GM18951 (cell line): Measurements from ENCODE around the gene RPL7A.

Source experiments
- POLR2A ChIP-seq: IDR thresholded peaks from 4 replicates; pipeline ENCODE4 v1.6.1; 2011; ENCODE audit warnings: mild to moderate bottlenecking; ENCODE audit not compliant: insufficient read length, insufficient read depth; ENCODE audit errors: extremely low read depth
- in situ Hi-C: fragments of 300-500 bp; cut with MboI; formaldehyde crosslinking; loops from one replicate; pipeline ENCODE4 v1.12.0; 2022; ENCODE audit warnings: low sequenced_read_pairs, mixed read lengths, inconsistent platforms; ENCODE audit not compliant: unreplicated experiment

Gene RPL7A

DNA sequence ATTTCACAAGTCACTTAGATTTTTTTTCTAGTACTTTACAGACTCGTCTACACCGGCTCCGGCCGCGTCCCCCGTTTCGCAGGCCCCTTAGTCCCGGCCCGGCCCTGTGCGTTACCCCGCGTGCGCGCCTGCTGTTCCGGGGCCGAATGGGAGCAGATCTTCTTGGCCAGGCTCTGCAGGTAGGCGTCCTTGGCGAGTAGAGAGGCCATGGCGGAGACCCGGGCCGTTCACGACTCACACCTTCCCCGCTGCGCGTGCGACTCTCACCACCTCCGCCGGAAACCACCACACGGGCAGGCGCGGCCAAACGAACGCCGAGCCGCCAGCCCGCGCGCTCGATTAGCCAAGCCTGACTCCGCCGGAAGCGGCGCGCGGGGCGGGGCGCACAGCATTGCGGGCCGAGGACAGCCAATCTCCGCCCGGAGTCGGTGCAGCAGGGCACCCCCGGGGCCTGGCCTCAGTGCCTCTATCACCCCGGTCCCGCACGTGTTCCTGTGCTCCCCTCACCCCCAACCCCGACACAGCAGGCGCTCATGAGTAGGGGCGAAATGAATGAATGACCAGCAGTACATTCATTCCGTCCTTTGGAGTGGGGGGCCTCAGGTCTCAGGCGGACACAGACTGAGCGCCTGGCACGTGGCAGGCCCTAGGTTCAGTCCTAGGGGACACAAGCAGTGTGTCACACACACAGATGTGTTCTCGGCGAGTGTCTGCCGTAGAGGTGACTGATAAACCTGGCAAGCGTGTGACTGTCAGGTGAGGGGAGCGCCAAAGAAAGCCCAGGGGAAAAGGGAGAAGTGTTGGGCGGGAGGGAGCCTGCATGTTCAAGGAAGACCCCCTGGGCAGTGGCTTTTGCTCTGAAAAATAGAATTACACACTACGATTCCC, 11.8 kb upstream of the RPL7A start, which contains the start of gene SURF6:
Gene SURF6 (minus strand): TSS at position 265 of the 888 bp plus-strand sequence. CDS start 56 bp downstream, at position 209.
- in situ Hi-C loops, result no loop called here
- TF ChIP-seq POLR2A, result peak; percentile 84

DNA sequence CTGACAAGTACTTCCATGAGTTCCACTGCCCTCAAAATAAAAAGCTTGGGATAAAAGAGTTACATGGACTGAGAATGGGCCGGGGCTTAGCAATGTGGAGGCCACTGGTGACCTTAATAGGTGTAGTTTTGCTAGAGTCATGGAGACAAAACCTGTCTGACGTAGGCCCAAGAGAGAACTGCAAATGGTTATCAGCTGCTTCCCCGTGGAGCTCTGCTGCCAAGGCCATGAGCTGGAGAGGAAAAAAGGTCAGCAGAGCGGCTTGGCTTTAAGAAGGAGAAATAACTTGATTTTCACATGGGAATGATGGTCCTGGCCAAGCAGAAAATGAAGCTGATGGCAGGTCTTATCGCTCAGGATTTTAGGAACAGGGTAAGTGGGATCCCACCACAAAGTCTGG, 8.4 kb upstream of the RPL7A start:
- in situ Hi-C loops, result no loop called here
- no peak for TF ChIP-seq POLR2A

DNA sequence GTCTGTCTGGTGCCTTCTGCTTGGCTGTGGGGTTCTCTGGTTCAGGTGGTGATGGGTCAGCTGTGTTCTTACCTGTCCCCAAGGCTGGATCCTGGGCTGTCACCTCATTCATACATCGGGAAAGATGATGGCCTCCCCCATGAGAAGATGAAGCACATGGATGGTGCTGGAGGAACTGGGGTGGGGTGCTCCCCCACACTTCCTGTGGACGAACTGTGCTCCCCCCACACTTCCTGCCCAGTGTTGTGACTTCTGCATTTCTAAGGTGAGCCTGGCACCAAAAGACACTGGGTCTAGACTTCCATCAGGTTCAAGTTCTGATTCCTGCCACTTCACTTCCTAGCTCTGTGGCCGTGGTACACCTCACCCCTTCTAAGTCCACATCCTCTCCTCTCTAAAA, 7.8 kb upstream of the RPL7A start:
- no peak for TF ChIP-seq POLR2A
- in situ Hi-C loops, result no loop called here

DNA sequence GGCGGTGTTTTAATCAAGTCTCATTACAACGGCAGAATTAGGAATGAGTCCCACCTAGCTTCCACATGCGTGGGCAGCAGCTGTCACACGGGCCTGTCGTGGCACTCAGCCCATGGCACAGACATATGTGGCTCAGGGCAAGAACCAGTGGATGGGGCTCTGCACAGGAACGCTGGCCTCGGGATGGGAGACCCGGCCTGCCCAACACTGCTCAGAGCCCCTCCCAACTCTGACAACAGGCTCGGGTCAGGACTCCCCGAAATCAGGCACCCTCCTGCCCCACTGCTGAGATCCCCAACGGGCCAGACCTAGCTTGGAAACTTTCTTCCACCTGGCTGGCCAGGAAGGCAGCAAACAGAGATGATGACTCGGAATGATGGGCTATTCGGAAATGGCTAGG, 7.1 kb upstream of the RPL7A start:
- in situ Hi-C loops, result no loop called here
- no peak for TF ChIP-seq POLR2A

DNA sequence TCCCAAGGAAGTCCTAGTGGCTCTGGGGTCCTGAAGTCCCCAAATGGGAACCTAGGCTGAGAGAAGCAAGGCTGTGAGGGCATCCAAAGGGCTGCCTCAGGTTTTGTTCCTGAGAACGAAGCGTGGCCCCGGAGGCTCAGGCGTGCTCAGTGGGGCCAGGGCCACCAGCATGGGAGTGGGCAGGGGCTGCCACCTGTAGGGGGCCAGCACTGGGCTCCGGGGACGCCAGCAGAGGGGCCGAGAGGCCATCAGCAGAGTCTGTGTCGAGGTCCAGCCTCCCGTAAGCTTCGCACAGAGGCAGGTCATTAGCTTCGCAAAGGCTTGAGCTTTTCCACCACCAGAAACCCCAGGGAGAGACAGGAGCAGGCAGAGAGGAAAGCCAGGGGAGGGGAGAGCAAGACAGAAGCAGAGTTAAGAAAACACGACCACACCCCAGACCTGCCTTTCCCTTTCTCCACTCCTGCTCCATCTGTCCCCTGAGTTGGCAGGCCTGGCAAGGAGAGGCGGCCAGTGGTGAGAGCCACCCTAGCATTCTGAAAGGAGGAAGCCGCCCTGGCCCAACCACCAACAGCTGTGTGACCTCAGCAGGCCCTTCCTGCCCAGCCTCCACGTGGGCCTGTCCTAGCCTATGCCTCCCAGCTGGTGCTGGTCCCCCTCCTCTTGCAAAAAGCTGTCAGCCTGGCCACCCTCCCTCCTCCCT, 6.5 kb upstream of the RPL7A start:
- in situ Hi-C loops, result no loop called here

DNA sequence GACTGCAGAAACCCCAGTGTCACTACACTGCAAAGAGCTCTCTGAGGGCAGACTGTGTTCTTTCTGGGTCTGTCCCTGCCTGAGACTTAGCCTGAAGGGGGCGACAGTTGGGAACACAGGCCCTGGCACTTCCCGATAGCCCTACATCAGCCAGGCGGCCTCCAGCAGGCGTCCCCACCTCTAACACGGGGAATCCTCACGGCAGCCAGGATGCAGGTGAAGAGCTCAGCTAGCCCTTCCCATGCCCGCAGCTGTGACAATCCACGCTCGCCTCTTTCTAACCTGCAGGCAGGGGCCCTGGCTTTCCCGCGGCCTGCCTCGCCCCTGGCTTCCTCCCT, 6.0 kb upstream of the RPL7A start:
- in situ Hi-C loops, result no loop called here
- no peak for TF ChIP-seq POLR2A

More for the DNA sequence above, 6.5 kb upstream of the RPL7A start:
- no peak for TF ChIP-seq POLR2A

DNA sequence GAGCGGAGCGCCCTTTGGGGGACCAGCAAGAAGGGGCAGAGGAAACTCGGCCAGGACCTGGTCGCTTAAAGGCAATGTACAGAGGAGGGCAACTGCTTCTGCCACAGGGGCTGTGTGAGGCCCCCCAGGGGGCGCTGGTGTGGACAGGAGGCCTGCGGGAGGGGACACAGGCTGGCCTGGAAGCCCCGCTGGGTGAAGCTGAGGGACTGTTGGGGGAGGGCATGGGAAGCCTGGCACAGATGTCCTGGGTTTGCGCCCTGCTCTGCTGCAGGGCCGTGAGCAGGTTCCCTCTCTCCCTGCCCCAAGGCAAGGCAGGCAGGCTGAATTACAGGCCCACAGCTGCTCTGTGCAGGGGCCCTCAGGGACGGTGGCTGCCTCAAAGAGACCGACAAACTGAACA, 5.4 kb upstream of the RPL7A start:
- no peak for TF ChIP-seq POLR2A
- in situ Hi-C loops, result no loop called here

DNA sequence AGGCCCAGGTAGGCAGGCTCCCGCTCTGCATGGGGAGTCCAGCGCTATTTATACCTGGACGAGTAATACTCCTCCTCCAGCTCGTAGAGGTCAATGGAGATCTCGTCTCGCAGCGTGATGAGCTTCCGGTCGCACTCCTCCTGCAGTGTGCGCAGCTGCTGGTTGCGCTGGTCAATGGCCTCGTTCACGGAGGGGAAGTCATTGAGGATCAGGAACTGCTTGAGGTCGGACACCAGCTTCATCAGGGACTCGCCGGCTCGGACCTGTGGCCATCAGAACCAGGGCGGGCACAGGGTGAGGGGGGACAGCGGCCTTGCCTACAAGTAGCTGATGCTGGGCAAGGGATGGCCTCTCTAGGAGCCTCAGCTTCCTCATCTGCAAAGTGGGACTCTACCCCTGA, 3.9 kb upstream of the RPL7A start:
- TF ChIP-seq POLR2A, result no peak
- in situ Hi-C loops, result no loop called here

DNA sequence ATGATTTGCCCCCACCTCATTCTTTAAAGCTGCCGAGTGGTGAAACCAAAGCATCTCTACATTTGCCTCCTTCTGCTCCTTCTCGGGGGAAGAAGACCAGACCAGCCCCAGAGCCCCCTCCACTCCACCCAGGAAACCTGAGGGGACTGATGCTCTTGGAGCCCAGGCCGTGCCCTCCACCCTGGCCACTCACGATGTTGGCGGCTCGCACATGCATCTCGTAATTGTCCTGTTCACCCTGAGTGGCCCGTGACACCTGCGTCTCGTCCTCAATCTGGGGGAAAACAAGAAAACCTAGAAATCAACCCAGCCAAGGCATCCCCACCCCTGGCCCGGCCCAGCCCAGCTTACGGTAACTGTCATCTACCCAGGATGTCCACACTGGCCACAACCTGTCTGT, 3.0 kb upstream of the RPL7A start:
- no peak for TF ChIP-seq POLR2A

DNA sequence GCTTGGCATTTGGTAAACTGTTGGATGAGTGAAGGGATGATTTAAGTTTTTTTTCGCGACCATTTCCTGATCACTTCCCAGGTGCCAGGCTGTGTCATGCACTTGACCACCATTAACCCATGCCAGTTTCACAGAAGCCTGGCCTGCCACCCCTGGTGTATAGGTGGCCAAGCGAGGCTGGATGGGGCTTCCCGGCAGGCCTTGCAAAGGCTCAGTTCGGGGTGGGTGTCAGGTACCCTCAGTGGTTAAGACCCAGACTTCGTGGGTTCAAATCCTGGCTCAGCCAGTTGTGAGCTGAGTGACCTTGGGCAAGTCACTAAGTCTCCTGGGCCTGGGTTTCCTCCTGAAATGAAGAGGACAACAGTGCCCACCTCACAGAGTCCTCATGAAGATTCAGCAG, 2.4 kb upstream of the RPL7A start:
- no peak for TF ChIP-seq POLR2A
- in situ Hi-C loops, result no loop called here

More for the DNA sequence above, 3.0 kb upstream of the RPL7A start:
- in situ Hi-C loops, result no loop called here

DNA sequence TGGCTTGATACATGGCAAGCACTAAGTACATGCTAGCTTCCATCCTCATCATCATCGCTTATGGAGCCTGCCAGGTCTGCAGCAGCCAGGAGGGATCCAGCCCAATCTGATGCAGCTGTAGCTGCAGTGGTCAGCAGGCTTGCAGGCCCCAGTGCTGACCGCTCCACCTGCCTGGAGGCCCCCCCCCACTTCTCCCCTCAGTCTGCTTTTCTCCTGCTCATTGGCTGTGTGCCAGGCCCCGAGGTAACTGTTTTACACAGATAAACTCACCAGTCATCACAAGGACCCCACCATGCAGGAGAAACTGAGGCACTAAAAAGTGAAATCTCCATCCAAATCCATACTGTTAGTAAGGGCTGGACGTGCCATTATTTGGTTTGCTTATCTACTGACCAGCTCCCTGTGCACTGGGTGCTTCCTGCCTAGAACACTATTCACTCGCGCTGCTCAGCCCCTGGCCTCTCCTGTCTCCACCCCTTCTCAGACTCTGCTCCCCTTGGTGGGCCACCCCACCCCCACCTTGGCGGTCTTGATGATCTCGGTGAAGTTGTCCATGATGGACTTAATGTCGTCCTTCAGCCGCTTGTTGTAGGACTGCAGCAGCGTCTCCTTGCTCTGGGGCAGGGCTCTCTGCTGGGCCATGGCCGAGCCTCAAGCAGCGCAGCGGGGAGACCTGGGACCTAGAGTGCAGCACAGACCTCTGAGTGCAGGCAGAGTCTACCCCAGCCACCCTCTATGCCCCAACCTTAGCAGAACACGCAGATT, 1.8 kb upstream of the RPL7A start:
- in situ Hi-C loops, result no loop called here

DNA sequence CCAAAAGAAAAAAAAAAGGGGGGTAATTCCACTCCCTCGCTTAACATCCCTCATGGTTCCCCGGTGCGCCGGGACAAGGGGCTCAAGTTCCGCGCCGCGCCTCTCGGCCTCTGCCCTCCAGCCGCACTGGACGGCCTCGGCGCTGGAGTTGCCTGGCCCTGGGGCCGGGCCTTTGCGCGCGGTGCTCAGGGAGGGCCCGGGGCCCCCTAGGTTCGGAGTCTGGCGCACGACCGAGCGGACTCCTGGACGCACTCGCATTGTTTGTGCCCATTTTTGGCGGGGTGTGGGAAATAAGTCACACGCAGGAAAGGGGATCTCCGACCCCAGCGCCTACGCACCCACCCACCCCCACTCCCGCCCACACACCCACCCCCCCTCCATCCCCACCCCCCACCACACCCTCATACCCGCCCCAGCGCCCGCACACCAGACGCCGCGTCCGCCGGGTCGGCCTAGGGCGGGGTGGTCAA, 468 bp upstream of the RPL7A start:
- in situ Hi-C loops, result no loop called here
- TF ChIP-seq POLR2A, result no peak

More for the DNA sequence above, 1.8 kb upstream of the RPL7A start:
- TF ChIP-seq POLR2A, result no peak

DNA sequence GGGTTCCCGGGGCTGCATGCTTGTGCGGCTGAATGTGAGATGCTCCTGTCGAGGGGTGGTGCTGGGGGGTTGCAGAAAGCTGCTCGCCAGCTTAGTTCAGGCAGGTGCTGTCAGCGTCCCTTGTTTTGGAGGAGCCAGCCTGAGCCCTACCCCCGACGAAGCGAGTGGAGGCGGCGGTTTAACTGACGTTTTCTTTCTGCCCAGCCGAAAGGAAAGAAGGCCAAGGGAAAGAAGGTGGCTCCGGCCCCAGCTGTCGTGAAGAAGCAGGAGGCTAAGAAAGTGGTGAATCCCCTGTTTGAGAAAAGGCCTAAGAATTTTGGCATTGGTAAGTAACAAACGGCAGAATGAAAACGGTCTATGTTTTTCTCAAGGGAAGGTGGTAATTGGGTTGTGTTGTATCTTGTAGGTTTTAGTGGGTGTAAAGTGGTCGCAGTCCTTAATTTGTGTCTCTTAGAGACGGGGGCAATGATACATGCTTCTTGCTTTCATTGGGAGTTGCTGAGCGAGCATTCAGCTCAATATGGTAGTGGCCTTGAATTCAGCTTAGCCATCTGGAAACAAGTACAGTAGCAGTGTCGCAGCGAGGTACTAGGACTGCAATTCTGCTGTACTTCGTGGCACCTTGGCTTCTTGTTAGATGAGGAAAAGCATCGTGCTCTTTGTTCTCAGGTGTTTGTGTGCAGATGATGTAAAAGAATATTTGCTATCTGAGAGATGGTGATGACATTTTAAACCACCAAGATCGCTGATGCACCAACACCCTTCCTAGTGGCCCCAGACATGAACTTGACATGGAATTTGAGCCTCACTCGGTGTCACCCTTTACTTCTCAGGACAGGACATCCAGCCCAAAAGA, 928 bp downstream of the RPL7A start:
- in situ Hi-C loops, result no loop called here
- no peak for TF ChIP-seq POLR2A
